KBM-7 (cell line): ENCODE data around the gene GUCY2D.

Experiments
- DNase-seq: peaks from one replicate; pipeline ENCODE4 v3.0.0-alpha.2; 2015
- in situ Hi-C: fragments of 300-500 bp; cut with MboI; formaldehyde crosslinking; loops from 2 replicates; pipeline ENCODE4 v1.14.3; 2020; ENCODE audit warnings: low sequenced_read_pairs, low pct_unique_long_range_greater_than_20kb, mixed read lengths

GUCY2D gene

GRCh38 chr17:8039611-8040168 lies 37.3 kb downstream of the GUCY2D start:
- in situ Hi-C loops = no loop called here
- DNase-seq = no peak

GRCh38 chr17:8041249-8041928 lies 39.0 kb downstream of the GUCY2D start:
- DNase-seq = peak; percentile 73

DNA sequence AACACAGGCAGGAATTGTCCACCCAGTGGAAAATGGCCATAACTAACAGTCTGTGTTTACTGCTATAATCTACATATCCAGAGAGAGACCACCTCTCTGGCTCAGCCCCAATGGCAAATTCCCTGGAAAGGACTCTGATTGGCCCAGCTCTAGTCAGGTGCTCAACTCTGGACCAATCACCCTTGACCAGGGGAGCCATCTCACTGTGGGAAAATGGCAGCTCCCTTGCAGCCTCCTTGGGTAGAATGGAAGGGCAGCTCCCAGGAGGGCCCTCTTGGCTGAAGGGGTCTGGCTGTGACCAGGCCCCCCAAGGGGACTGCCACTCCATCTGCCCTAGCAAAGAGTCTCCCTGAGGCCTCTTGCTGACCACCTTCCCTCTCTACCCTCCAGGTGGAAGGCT lies 39.6 kb downstream of the GUCY2D start:
- in situ Hi-C loops = no loop called here
- DNase-seq = no peak

More at GRCh38 chr17:8041249-8041928, 39.0 kb downstream of the GUCY2D start:
- in situ Hi-C loops = no loop called here

- in situ Hi-C loops = no loop called here
- no peak for DNase-seq
These were observed 42.7 kb downstream of the GUCY2D start for GRCh38 chr17:8044819-8045810.

DNA sequence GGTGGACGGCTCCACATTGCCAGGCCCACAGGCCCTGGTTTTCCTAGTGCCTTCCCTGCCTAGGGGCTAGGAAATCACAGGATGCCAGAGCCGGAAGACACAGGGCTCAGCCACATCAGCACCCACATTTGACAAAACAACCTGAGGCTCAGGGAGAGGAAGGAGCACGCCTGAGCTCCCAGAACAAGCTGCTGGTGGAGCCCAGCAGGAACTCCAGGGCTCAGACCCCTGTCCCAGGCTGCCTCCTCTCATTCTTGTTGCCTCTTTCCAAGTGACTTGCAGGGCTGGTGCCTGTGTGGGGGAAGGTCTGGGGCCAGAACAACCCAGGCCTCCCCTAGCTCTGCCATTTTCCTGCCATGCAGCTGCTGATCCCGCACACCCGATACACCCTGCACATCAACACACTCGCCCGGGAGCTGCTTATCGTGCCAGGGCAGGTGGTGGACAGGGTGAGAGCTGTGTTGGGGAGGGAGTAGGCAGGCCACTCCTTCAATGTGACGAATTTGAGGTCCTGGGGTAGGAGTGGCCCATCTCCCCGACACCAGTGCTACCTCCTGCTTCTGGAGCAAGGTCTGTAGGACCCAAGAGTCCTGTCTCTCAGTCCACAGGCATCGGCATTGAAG lies 44.0 kb downstream of the GUCY2D start:
- in situ Hi-C loops = no loop called here
- DNase-seq = no peak

GRCh38 chr17:8046929-8047768 lies 44.7 kb downstream of the GUCY2D start:
- no peak for DNase-seq
- in situ Hi-C loops = no loop called here

GRCh38 chr17:8047769-8048110 lies 45.3 kb downstream of the GUCY2D start:
- in situ Hi-C loops = no loop called here
- no peak for DNase-seq

DNA sequence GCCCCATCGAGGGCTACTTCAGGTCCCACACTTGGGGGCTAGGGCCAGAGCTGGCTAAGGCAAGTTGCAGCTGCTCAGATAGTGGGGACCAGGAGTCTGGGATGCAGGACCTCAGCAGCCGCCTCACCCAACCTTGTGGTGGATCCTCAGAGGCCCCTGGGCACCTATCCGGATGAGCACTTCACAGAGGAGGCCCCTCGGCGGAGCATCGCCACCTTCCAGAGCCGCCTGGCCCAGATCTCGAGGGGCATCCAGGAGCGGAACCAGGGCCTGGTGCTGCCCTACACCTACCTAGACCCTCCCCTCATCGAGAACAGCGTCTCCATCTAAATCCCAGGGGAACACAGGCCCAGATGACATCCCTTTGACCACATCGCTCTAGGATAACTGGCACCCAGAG lies 45.8 kb downstream of the GUCY2D start:
- DNase-seq = no peak
- in situ Hi-C loops = no loop called here

DNA sequence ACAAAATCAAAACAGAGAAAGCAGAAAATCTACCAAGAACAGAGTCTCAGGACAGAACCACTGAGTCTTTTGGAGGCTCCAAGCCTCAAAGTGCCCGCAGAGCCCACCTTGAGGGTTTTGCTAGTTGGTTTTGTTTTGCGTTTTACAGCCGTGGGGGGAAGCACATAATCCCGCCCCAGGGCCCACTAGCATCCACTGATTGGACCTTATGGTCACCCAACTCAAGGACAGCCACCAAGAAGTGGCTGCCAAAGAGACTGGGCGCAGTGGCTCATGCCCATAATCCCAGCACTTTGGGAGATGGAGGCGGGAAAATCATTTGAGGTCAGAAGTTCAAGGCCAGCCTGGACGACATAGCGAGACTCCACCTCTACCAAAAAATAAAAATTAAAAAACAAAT lies 46.3 kb downstream of the GUCY2D start:
- in situ Hi-C loops = no loop called here

GRCh38 chr17:8051831-8052230 lies 49.4 kb downstream of the GUCY2D start:
- in situ Hi-C loops = no loop called here
- DNase-seq = no peak

More for the DNA sequence above, 46.3 kb downstream of the GUCY2D start:
- no peak for DNase-seq

DNA sequence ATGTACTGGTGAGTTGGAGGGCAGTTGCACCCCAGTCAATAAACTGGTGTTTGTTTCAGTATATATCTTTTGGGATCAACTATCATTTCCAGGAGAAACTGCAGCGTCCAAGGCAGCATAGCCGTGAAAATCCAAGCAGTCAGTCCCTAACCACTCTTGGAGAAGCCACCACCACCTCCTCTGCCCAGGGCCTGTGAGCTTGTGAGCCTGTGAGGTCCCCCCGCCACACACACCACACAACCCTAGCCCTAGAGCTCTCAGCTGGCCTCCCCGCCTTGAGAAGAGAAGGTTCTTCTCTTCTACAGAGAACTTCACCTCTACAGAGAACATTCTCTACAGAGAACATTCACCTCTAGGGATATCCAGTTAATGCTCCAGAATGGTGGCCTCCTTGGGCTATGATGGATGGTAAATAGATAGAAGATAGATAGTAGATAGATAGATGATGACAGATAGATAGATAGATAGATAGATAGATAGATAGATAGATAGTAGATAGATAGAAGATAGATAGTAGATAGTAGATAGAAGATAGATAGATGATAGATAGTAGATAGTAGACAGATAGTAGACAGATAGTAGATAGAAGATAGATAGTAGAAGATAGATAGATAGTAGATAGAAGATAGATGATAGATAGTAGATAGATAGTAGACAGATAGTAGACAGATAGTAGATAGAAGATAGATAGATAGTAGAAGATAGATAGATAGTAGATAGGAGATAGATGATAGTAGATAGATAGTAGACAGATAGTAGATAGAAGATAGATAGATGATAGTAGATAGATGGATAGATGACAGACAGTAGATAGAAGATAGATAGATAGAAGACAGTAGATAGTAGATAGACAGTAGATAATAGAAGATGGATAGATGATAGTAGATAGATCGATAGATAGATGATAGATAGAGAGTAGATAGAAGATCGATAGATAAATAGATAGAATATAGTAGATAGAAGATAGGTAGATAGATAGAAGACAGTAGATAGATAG lies 50.1 kb downstream of the GUCY2D start:
- in situ Hi-C loops = no loop called here
- no peak for DNase-seq

GRCh38 chr17:8053600-8053999 lies 51.2 kb downstream of the GUCY2D start:
- no peak for DNase-seq
- in situ Hi-C loops = no loop called here

DNA sequence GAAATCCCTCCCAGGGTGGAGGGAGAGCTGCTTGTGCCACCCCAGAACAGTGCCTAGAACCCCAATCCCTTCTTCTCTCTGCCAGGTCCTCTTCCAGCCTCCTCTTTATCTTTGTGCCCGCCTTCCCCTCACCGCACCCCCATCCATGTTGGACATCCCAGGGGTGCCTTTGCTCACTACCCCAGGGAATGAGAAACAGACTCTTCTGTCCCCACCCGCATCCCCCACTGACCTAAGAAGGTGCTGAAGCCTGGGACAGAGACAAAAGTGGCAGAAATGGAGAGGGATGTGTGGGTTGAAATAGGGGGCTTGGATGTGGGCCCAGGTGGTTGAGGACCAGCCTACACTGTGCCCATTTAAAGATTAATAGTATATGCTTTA lies 53.4 kb downstream of the GUCY2D start:
- in situ Hi-C loops = no loop called here

GRCh38 chr17:8056232-8056975 lies 54.0 kb downstream of the GUCY2D start:
- in situ Hi-C loops = no loop called here

More for the DNA sequence above, 53.4 kb downstream of the GUCY2D start:
- no peak for DNase-seq

DNA sequence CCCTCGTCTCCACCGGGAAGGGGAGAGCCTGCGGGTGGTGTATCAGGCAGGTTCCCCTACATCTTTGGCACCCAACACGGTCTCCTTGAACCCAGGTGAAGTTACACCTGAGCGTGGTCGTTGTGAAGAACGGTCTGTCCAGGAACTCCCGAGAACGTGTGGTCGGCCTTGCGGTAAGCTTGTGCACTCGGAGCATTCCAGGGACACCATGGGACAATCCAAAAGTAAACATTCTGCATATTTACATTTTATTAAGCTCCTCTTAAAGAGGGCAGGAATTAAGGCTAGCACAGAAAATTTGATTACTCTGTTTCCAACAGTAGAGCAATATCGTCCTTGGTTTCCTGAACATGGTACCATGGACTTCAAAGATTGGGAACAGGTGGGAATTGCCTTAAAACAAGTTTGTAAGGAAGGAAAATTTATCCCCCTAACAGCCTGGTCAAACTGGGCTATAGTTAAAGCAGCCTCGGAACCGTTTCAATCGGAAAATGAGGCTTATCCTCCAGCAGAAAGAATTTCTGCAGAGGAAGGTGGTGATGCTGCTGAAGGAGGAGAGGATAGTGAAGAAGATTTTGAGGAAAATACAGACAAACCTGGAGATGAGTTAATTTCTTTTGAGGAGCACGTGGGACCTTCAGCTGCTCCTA lies 54.7 kb downstream of the GUCY2D start:
- no peak for DNase-seq
- in situ Hi-C loops = no loop called here

More at GRCh38 chr17:8056232-8056975, 54.0 kb downstream of the GUCY2D start:
- DNase-seq = peak; percentile 89

DNA sequence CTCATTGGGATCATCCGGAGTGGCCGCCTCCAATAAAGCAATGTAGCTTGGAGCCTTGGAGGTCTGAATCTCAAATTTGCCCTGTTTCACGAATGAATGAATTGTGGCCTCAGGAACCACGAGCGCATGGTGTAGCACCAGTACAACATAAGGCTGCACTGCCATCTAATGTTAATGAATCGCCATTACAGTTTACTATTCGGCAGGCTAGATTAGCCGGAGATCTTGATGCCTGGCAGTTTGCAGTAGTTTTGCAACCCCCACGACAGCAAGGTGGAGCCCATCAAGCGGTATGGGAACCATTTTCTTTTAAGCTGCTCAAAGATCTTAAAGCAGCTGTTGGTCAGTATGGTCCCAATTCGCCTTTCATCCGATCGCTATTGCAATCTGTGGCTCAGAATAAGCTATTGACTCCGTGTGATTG lies 55.3 kb downstream of the GUCY2D start:
- in situ Hi-C loops = no loop called here
- DNase-seq = peak; percentile 91
